Right kidney (tissue), 1 donor: ENCODE data around the gene POC1A.
"Not testable (repeated sequence)": the region's sequence is repeated elsewhere in the genome, so short reads cannot be mapped to it uniquely, and the experiment has no call there.

Experiments used
- DNase-seq: peaks from one replicate; pipeline ENCODE4 v3.0.0-alpha.2; 2016

The POC1A gene

GRCh38 chr3:52044869-52045619 is 109.2 kb downstream of the POC1A start:
- DNase-seq: no peak

GRCh38 chr3:52043750-52044149 is 110.5 kb downstream of the POC1A start:
- DNase-seq: no peak

GRCh38 chr3:52043039-52043438 is 111.2 kb downstream of the POC1A start:
- DNase-seq: not testable (repeated sequence)

GRCh38 chr3:52041118-52041731 is 113.0 kb downstream of the POC1A start:
- DNase-seq: no peak

GRCh38 chr3:52040600-52040999 is 113.6 kb downstream of the POC1A start:
- no peak for DNase-seq

GRCh38 chr3:52039846-52040245 is 114.4 kb downstream of the POC1A start:
- DNase-seq: no peak

GRCh38 chr3:52039426-52039825 is 114.8 kb downstream of the POC1A start:
- DNase-seq: no peak

GRCh38 chr3:52038227-52038626 is 116.0 kb downstream of the POC1A start:
- DNase-seq: no peak

- no peak for DNase-seq
Measured at GRCh38 chr3:52037291-52037690, 116.9 kb downstream of the POC1A start.

GRCh38 chr3:52036829-52037228 is 117.4 kb downstream of the POC1A start:
- no peak for DNase-seq

- DNase-seq: no peak
Measured at GRCh38 chr3:52036222-52036694, 118.0 kb downstream of the POC1A start.

- no peak for DNase-seq
Measured at GRCh38 chr3:52034651-52035050, 119.6 kb downstream of the POC1A start.

- DNase-seq: no peak
Measured at GRCh38 chr3:52034212-52034611, 120.0 kb downstream of the POC1A start.

- not testable (repeated sequence) for DNase-seq
Measured at GRCh38 chr3:52033748-52034147, 120.5 kb downstream of the POC1A start.

GRCh38 chr3:52032702-52033408 is 121.4 kb downstream of the POC1A start:
- DNase-seq: no peak

GRCh38 chr3:52031896-52032295 is 122.3 kb downstream of the POC1A start:
- DNase-seq: no peak

GRCh38 chr3:52030714-52031310 is 123.4 kb downstream of the POC1A start:
- DNase-seq: no peak

GRCh38 chr3:52029535-52029934 is 124.7 kb downstream of the POC1A start:
- no peak for DNase-seq

- no peak for DNase-seq
Measured at GRCh38 chr3:52029053-52029452, 125.2 kb downstream of the POC1A start.

GRCh38 chr3:52028572-52028971 is 125.7 kb downstream of the POC1A start:
- no peak for DNase-seq

- DNase-seq: no peak
Measured at GRCh38 chr3:52026041-52026440, 128.2 kb downstream of the POC1A start.

GRCh38 chr3:52025453-52025852 is 128.8 kb downstream of the POC1A start:
- DNase-seq: no peak
